Hematopoietic multipotent progenitor cell treated with erythropoietin and hydrocortisone succinate and interleukin-3 and kit ligand, for 6 days (in vitro differentiated cells): ENCODE data around the gene CRCP.
"Not testable (repeated sequence)": the region's sequence is repeated elsewhere in the genome, so short reads cannot be mapped to it uniquely, and the experiment has no call there.

Experiments
- DNase-seq: peaks from one replicate; pipeline ENCODE4 v3.0.0-alpha.2; 2015

CRCP gene

DNA sequence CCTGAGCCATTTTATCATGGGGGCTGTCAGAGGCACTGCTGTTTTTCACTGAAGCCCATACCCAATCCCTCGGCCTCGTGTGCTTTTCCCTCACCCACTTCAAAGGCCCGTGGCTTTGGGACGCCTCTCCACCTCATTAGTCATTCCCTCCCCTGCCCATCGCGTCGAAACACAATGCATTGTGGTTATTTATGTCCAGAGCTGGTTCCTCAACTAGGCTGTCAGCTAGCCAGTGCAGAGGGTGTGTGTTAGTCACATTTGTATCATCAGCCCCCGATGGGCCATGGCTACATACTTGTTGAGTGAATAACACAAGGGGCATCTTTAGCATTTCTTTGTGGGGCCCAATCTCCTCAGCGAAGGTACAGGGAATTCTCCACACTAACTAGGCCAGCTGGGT is 3.8 kb upstream of the CRCP start:
- no peak for DNase-seq

DNA sequence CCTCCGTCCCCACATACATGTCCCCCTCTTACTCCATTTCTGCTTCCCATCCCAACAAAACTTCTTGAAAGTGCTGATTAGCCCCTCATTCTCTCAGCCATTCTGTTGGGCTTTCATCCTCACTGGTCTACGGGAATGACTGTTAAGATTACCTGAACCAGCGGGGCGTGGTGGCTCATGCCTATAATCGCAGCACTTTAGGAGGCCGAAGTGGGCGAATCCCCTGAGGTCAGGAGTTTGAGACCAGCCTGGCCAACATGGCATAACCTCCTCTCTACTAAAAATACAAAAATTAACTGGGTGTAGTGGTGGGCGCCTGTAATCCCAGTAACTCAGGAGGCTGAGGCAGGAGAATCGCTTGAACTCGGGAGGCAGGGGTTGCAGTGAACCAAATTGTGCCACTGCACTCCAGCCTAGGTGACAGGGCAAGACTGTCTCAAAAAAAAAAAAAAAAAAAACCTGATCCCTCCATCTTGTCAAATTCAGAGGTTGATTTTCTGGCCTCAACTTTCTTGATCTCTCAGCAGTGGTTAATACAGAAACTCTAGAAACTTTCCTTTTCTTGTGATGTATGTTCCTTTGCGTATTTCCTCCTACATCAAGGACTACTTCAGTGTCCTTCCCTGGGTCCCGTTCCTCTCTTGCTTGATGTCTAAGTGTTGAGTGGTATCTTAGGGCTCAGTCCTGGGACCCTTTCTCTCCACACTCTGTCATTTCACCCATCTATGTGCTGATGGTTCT is 2.2 kb downstream of the CRCP start:
- DNase-seq = not testable (repeated sequence)

DNA sequence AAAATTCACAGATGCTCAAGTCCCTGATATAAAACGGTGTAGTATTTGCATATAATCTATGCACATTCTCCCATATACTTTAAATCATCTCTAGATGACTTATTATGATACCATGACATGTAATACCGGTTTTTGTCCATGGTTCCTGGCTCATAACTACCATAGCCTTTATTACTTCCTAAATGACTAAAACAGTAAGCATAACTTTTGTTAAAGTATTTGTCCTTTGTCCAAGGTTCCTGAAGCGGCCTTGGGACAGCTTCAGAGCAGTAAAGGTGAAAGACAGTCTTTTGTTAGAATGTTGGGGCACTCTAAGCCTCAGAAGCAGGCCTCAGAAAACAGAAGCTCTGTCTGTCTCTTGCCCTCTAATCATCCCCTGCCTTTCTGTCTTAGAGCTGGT is 4.0 kb downstream of the CRCP start:
- DNase-seq = no peak

DNA sequence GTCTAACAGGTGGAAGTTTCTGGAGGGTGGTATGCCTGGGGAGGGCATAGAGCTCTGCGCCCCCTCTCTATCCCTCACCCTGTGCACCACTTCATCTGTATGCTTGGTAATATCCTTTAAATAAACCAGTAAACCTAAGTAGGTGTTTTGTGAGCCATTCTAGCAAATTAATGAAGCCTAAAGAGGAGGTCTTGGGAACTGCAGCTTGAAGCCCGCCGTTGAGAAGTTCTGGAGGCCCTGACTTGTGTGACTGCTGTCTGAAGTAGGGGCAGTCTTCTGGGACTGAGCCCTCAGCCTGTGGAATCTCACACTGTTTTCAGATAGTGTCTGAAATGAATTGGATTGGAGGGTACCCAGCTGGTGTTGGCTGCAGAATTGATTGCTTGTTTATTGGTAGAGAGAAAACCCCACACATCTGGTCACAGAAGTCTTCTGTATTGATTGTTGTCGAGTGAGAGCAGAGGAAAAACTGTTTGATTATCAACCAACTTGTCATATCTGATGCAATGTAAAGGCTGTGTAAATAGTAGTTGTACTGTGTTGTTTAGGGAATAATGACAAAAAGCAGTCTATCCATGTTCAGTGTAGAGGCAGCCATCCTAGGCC is 4.7 kb downstream of the CRCP start:
- no peak for DNase-seq

DNA sequence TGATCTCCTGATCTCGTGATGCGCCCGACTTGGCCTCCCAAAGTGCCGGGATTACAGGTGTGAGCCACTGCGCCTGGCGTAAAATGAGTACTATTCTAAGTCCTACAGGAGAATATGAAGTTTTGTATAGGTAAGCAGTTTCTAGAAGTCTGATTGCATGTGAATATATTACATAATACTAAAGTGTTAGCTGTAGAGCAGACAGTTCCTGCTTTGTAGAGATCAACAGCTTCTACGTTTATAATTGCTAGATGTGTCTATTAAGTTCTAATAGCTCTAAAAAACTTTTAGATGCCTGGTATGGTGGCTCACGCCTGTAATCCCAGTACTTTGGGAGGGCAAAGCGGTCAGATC is 8.5 kb downstream of the CRCP start:
- no peak for DNase-seq

DNA sequence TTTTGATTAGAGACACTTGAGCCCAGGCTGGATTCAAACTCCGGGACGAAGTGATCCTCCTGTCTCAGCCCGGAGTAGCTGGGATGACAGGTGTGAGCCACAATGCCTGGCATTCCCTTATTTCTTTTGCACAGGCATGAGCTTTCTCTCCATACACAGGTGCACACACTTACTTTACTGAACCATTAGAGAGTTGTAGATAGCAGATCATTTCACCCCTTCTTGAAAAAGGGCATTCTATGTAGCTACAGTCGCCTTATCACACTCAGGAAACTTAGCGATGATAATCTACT is 9.9 kb downstream of the CRCP start:
- DNase-seq = not testable (repeated sequence)

DNA sequence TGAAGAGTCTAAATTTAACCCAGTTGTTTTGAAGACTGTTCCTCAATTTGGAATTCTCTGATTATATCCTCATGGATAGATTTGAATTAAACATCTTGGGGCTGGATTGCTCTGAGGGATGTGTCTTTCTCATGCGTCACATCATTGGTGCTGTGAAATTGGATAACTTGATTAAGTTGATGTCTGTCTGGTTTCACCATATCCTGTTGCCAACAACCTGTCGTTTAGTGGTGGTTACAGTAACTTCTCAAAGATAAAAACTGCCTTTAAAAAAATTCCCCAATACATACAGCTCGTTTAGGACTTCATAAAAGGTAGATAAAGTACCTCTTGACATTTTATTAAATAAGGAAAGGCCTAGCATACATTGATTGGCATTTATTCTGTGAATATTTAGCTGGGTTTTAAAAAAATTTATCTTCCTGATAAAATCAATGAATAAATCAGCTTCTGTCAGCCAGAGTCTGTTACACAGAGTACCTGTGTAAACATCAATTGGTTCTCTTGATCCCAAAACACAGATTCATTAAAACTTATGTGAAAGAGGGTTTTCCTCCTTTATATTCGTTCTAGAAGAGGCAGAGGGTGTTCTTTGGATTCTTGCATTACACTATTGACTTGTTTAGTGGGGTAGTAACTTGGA is 10.5 kb downstream of the CRCP start:
- DNase-seq = peak; percentile 55

DNA sequence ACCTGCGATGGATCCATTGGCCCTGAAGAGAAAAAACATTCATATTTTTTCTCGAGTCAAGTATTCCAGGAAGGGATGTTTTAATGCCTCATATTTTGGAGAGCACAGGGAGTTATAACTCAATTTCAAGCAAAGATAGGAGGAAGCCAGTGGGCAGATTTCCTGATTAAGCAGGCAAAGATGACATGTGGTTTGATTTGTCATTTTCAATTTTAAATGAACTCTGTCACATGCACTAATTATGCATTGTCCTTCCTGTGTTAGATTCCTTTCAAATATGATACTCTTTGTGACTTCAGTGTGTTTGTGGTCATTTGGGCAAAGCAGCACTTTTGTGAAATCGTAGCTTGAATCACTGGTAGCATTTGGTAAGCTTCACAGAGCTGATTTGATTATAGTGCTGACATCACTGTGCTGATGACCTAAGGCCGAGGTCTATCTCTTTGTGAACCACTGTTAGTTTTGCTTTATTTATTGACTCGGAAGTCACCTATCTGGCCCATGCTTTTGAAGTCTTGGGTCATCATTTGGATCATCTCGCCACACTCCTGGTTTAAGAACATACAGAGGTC is 11.2 kb downstream of the CRCP start:
- DNase-seq = not testable (repeated sequence)

DNA sequence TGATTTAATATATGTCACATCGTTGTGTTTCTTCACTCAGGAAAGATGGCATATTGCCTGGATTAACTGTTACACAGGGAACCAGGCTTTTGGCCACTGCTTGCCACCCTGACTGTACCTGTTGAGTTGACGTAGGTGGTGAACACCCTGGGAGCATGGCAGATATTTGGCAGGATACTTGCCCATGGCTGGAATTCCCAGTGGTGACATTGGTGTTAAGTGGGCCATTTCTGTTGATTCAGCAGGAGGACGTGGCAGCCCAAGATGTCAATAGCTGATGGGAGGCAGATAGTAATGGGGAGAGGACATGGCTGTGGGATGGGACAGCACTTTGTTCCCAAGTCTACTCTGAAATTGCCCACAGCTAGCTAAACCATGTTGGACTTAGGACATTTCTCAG is 12.5 kb downstream of the CRCP start:
- DNase-seq = not testable (repeated sequence)

DNA sequence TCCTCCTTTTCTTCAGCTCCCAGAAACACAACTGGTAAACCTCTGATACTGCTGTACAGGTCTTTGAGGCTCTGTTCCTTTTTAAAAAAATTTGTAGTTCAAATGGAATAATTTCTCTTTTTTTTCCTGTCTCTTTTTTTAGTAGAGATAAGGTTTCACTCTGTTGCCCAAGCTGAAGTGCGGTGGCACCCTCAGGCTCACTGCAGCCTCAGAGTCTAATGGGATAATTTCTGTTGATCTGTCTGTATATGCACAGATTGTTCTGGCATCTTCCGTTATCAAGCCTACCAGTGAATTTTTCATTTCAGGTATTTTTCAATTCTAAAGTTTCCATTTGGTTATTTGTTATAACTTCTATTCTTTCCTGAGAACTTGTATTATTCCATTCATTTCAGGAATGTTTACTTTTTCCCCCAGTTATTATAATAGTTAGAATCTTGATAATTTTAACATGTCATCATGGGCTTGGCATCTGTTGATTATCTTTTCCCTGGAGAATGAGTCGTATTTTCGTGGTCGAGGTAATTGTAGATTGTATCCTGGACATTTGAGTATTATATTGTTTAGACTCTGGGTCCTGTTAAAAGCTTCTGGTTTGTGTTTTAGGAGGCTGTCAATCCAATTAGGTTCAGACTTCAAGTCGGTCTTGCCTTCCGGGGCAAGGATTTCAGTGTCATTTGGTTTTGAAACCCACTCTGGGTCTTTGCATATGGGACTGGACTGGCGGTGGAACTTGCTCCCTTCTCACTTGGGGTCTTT is 24.5 kb downstream of the CRCP start:
- DNase-seq = no peak

DNA sequence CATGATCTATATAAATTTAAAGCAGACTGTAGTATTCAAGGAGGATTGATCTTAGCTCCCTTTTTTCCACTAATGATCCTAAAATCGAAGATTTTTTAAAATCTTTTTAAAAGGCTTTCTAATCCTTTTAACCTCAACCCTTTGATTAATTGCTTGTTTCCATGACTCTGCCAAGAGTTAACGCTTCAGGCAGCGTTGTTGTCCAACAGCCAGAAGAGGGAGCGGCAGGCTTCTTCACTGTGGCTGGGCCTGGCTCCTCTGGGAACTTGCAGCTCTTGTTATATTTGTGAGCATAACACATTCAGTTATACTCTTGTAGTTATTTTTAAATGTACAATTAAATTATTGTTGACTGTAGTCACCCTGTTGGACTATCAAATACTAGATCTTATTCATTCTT is 26.3 kb downstream of the CRCP start:
- DNase-seq = peak; percentile 53

DNA sequence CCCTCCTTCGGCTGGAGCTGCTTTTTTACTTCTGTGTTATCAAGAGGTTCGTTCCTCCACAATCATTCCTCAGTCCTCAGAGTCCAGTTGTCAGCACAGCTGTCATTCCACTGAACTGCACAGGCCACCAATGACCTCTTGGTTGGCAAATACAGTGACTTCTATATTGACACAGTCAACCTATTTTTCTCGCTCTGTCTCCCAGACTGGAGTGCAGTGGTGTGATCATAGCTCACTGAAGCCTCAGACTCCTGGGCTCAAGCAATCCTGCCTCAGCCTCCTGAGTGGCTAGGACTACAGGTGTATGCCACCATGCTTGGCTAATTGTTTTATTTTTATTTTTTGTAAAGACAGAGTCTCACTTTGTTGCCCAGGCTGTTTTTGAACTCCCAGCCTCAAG is 27.7 kb downstream of the CRCP start:
- no peak for DNase-seq

DNA sequence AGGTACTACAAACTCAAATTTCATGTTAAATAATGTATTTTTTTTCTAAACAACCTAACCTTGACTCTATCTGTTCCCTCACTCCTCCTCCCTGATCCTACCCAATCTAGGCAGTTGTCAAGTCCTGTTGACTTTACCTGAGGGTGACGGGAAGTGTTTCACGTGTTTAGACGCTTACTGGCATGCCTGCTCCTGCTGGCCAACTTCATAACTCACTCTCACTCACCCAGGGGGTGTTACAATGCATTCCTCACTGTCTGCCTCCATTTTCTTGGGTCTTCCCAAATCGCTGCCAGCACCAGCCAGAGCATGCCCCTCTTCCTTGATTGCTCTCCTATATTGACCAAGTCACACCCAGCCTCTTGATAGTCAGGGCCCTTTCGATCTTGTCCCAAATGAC is 28.3 kb downstream of the CRCP start:
- DNase-seq = no peak

DNA sequence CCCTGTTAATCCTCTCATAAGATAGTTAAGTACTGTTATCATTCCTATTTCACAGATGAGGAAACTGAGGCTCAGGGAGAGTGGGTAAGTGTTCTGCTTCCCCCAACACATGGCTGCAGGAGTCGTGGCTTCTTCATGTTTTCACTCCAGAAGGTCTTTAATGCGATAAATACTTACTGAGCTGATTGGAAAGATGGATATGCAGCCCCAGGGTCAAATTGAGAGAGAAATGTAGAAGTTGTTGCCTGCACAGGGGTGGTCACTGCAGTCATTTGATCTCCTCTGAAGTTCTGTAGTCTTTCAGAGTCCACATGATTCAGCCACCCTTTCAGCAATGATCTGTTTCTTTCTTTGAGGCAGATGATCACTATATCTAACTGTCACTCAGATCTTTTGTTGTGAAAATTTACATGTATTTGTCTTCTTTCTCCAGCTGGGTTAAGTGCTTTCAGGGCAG is 29.3 kb downstream of the CRCP start:
- no peak for DNase-seq

DNA sequence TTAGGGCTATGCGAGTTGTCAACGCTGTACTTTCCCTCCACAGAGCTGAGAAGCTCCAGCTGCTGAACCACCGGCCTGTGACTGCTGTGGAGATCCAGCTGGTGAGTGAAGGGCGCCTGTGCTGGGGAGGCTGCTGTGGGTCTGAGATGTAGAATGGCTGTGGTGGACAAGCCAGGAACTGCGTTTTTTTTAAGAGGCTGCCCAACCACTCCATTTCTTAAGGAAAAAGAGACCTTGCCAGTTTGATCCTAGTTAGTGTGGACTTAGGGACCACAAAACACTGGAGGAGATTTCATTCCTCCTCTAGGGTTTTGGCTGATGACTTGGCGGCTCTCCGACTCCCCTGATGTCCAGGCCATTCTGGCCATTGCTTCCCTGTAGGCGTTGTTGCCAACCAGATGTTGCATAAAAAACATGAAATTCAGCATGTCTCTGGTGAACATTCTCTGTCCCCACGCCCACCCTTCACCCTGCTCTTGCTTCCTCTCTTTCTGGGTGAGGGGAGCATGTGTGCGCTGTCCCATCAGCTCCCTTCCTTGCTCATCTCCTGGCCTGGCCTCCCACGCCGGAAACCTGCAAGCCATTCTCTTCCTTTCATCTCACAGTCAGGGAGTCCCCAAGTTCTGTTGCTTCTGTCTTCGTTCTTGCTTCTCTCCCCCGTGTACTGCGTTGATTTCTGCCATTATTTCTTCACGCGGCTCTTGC is 30.9 kb downstream of the CRCP start:
- DNase-seq = no peak

DNA sequence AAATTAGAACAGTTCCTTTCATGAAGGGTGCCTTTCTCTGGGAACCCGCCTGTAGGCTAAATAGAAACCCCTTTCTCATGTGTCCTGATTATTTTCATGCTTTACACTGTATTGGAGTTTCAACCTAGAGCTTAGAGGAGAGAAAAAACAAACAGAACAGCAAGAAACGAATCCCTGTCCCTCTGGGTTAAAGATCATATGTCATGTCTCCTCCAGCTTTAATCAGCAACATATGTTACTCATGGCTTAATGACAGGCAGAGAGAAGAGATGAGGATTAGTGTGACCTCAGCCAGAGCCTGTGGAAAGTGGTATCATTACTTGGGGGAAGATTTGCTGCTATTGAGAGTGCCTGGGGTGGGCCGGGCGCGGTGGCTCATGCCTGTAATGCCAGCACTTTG is 32.1 kb downstream of the CRCP start:
- DNase-seq = no peak

DNA sequence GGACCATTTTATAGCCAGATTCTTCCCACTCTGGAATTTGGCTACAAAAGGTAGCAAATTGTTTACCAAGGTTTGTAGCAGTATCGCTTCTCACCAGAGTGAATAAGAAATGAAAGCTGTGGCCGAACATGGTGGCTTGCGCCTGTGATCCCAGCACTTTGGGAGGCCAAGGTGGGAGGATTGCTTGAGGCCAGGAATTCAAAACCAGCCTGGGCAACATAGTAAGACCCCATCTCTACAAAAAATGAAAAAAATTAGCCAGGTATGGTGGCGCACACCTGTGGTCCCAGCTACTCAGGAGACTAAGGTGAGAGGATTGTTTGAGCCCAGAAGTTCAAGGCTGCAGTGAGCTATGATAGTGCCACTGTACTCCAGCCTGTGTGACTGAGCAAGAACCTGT is 33.0 kb downstream of the CRCP start:
- DNase-seq = not testable (repeated sequence)

DNA sequence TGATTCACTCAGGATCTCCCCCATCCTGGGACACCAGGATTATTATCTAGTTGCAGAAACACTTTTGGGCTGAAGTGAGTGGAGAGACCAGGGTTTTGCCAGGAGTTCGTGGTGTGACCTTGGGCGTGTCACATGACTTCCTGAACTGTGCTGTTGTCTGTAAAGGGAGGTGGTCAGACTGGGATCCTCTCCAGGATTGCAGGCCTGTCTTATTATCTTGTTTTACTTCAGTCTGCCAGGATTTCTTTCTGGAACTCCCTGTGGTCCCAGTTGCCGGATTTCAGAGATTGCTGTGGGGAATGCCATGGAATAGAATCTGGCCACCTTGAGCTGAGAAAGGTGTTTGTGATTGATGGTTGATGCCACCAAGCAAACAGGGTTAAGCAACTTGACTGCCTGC is 35.8 kb downstream of the CRCP start:
- peak; percentile 37 for DNase-seq

DNA sequence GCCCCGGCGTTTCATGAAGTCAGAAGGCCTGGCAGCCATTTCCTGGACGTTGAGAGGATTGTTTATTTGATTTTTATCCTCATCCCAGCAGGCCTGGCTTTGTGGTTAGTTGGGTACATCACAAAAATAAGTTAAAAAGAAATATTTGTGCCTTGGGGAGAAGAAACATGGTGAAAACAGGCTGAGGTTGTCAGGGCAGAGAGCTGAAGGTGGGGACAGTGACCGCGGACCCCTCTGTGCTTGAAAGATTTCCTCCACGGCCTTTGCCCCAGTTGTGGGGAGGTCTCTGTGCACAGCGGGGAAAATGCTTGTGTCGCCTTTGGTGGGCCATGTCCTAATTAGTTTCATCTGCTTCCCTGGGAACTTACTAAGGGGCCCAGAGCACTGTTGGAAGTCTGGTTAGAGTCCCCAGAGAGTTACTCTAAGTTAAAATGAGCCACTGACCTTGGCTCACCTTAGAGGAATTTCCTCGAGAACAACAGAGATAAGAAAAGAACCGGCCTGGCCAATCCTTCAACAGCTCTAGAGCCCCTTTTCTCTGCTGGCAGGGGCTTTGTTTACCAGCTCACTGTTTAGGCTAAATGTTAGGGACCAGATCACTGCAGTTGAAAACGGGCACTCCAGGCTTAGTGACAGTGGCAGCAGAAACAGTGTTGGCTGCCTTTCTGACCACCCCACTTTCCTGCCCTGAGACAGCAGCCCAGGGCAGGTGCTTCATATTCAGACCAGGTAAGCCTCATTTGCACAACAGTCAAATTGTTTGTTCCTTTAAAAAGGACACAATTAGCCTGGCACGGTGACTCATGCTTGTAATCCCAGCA is 37.9 kb downstream of the CRCP start:
- no peak for DNase-seq

DNA sequence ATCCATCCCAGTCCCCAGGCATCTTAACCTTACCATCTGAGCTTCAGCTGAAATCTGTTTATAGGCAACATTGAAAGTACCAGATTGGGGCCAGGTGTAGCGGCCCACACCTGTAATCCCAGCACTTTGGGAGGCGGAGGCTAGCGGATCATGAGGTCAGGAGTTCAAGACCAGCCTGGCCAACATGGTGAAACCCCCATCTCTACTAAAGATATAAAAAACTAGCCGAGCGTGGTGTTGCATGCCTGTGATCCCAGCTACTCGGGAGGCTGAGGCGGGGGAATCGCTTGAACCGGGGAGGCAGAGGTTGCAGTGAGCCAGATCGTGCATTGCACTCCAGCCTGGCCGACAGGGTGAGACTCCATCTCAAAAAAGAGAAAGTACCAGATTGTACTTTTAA is 39.0 kb downstream of the CRCP start:
- no peak for DNase-seq

DNA sequence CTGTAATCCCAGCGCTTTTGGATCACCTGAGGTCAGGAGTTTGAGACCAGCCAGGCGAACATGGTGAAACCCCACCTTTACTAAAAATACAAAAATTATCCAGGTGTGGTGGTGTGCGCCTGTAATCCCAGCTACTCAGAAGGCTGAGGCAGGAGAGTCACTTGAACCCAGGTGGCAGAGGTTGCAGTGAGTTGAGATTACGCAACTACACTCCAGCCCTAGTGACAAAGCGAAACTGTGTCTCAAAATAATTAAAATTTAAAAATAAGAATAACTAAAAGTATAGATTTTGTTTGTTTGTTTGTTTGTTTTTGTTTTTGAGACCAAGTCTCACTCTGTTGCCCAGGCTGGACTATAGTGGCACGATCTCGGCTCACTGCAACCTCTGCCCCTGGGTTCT is 41.4 kb downstream of the CRCP start:
- DNase-seq = not testable (repeated sequence)

DNA sequence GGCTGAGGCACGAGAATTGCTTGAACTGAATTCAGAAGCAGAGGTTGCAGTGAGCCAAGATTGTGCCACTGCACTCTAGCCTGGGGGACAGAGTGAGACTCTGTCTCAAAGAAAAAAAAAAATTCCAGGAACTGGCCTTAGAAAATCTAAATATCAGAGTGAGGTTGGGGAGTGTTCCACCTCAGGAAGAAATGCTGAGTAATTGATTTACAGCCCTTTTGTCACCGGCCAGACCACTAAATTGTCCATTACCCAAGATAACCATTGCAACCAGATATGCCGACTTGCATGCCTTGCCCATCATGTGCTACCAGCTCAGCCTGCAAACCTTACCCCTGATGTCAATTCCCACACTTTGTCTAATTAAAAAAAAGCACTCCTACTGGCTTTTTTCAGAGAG is 42.4 kb downstream of the CRCP start:
- peak; percentile 43 for DNase-seq
